Esophagus muscularis mucosa (tissue), 4 donors: Measurements from ENCODE around the gene NR2E1.

Experiments used
- CTCF ChIP-seq, 3 experiments: fragments of 200-600 bp in 2 of 3; fragments of 450-650 bp in 1 of 3; sonication (generic) in 2 of 3; IDR thresholded peaks; one replicate each; pipeline ENCODE4 v1.5.1; 2017 to 2019; ENCODE audit warnings: antibody characterized with exemption in 3 of 3, mild to moderate bottlenecking in 2 of 3, moderate library complexity in 1 of 3
- EP300 ChIP-seq: sonication (generic); formaldehyde crosslinking; IDR thresholded peaks from one replicate; pipeline ENCODE4 v1.6.1; 2017; ENCODE audit warnings: antibody characterized with exemption
- POLR2A ChIP-seq: fragments of 450-650 bp; IDR thresholded peaks from one replicate; pipeline ENCODE4 v1.6.1; 2017; ENCODE audit warnings: antibody characterized with exemption, moderate library complexity, mild to moderate bottlenecking, low read depth
- POLR2AphosphoS5 ChIP-seq, 2 donors: sonication (generic); formaldehyde crosslinking; IDR thresholded peaks; one replicate each; pipeline ENCODE4 v1.6.1; 2017; ENCODE audit warnings: antibody characterized with exemption in 2 of 2

DNA sequence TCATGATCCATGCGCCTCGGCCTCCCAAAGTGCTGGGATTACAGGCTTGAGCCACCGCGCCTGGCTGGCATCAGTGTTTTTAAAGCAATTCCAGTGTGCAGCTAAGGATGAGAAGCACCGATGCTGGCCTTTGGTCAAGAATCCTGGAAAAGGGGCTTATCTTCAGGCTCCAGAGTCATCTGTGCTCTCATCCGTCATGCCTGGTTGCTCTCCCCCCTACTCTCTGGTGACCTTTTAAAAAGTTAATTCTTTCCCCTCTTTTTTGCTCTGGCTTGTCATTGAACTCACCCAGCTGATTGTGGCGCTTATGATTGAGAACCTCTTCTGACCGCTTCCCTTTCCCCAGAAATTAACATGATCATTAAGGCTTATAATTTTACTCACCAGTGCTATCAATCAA is 28.7 kb downstream of the NR2E1 start:
- TF ChIP-seq CTCF (IDR thresholded peaks at IDR 0.05) = no peak
- no peak for TF ChIP-seq POLR2A
- TF ChIP-seq POLR2AphosphoS5 (IDR thresholded peaks at IDR 0.05) = no peak
- no peak for TF ChIP-seq EP300
